ENCODE measurements around the gene CCDC187. TPM values are rescaled to one million over a fixed set of nuclear protein-coding genes. Genes with fewer than 3 reads are reported as not detected.

The CCDC187 gene
- total RNA-seq, 1 donor from 2014 or later: not detected

DNA sequence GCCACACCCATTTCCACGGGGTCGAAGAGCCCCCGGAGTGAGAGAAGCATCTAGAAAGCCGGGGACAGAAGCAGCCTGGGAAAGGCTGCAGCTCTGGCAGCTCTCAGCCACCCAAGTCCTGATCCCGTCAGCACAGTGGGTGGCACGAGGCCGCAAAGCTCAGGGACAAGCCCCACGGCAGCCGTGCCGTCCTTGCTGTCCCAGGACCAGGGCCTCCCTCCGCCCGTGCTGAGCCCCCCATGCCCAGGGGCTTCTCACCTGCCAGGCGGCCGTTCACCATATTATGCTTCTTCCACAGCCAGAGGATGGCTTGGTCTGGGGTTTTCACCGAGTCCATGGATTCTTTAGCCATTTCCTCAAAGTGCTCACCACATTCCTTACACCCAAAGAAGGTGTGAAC is 92.9 kb downstream of the CCDC187 start:
- Histone ChIP-seq H3K4me1 (no peaks in the 10 kb centered on the region), H3K4me3 (no peak overlapping the region), H3K27me3 (peaks cover 9% of the 10 kb centered on the region), H4K20me1 (ENCODE audit: low read depth) (peaks cover 48% of the 10 kb centered on the region), H3F3A (ENCODE audit: low read depth) (no peaks in the 10 kb centered on the region), H3K36me3 (peaks cover 3% of the 10 kb centered on the region), H3K9ac (no peak overlapping the region), H3K9me3 (ENCODE audit: low read depth) (no peaks in the 10 kb centered on the region), H3K4me2 (no peak overlapping the region), H2AFZ (replicated peaks) (no peak overlapping the region), H3K27ac (no peak overlapping the region), H3K79me2 (ENCODE audit: low read depth) (no peaks in the 10 kb centered on the region)
- Mint-ChIP-seq H3K4me3 (no peak overlapping the region), H3K4me1 (no peaks in the 10 kb centered on the region), H3K27ac (no peak overlapping the region), H3K27me3 (ENCODE audit: insufficient read depth, low read depth) (peaks cover 4% of the 10 kb centered on the region), H3K9me3 (no peaks in the 10 kb centered on the region), H3K36me3 (peaks cover 21% of the 10 kb centered on the region)
- TF ChIP-seq EZH2phosphoT487 (IDR thresholded peaks at IDR 0.05) (no peak), EZH2 (IDR thresholded peaks at IDR 0.05) (no peak)
- TF ChIP-seq, protein P1, sequence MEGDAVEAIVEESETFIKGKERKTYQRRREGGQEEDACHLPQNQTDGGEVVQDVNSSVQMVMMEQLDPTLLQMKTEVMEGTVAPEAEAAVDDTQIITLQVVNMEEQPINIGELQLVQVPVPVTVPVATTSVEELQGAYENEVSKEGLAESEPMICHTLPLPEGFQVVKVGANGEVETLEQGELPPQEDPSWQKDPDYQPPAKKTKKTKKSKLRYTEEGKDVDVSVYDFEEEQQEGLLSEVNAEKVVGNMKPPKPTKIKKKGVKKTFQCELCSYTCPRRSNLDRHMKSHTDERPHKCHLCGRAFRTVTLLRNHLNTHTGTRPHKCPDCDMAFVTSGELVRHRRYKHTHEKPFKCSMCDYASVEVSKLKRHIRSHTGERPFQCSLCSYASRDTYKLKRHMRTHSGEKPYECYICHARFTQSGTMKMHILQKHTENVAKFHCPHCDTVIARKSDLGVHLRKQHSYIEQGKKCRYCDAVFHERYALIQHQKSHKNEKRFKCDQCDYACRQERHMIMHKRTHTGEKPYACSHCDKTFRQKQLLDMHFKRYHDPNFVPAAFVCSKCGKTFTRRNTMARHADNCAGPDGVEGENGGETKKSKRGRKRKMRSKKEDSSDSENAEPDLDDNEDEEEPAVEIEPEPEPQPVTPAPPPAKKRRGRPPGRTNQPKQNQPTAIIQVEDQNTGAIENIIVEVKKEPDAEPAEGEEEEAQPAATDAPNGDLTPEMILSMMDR (IDR thresholded peaks at IDR 0.05): no peak
- no peak for DNase-seq (ENCODE audit: low spot score)

GRCh38 chr9:136210276-136210675 is 93.6 kb downstream of the CCDC187 start:
- no peak overlapping the region for H3K4me3 ChIP-seq
- H3K9me3 ChIP-seq (ENCODE audit: low read depth): no peaks in the 10 kb centered on the region
- H2AFZ ChIP-seq (replicated peaks): no peak overlapping the region
- H3K27me3 Mint-ChIP-seq (ENCODE audit: insufficient read depth, low read depth): peaks cover 10% of the 10 kb centered on the region
- no peak overlapping the region for H3K9ac ChIP-seq
- no peaks in the 10 kb centered on the region for H3K4me1 Mint-ChIP-seq
- no peak overlapping the region for H3K27ac ChIP-seq
- no peak overlapping the region for H3K4me2 ChIP-seq
- no peaks in the 10 kb centered on the region for H3F3A ChIP-seq (ENCODE audit: low read depth)
- TF ChIP-seq, protein P1 (IDR thresholded peaks at IDR 0.05): no peak
- TF ChIP-seq EZH2 (IDR thresholded peaks at IDR 0.05): no peak
- TF ChIP-seq EZH2phosphoT487 (IDR thresholded peaks at IDR 0.05): no peak
- no peak for DNase-seq (ENCODE audit: low spot score)
- H3K9me3 Mint-ChIP-seq: no peaks in the 10 kb centered on the region
- H3K4me3 Mint-ChIP-seq: no peak overlapping the region
- no peaks in the 10 kb centered on the region for H3K4me1 ChIP-seq
- H3K36me3 Mint-ChIP-seq: peaks cover 20% of the 10 kb centered on the region
- H3K27ac Mint-ChIP-seq: no peak overlapping the region
- H3K27me3 ChIP-seq: peaks cover 16% of the 10 kb centered on the region
- no peaks in the 10 kb centered on the region for H3K79me2 ChIP-seq (ENCODE audit: low read depth)
- H4K20me1 ChIP-seq (ENCODE audit: low read depth): peaks cover 51% of the 10 kb centered on the region
- H3K36me3 ChIP-seq: peaks cover 3% of the 10 kb centered on the region

- no peak overlapping the region for H3K27ac Mint-ChIP-seq
- no peaks in the 10 kb centered on the region for H3K4me1 ChIP-seq
- H3K27ac ChIP-seq: no peak overlapping the region
- no peaks in the 10 kb centered on the region for H3K9me3 Mint-ChIP-seq
- no peaks in the 10 kb centered on the region for H3F3A ChIP-seq (ENCODE audit: low read depth)
- peaks cover 12% of the 10 kb centered on the region for H3K27me3 Mint-ChIP-seq (ENCODE audit: insufficient read depth, low read depth)
- no peaks in the 10 kb centered on the region for H3K9me3 ChIP-seq (ENCODE audit: low read depth)
- H3K4me2 ChIP-seq: no peak overlapping the region
- H3K36me3 Mint-ChIP-seq: peaks cover 16% of the 10 kb centered on the region
- H3K79me2 ChIP-seq (ENCODE audit: low read depth): no peaks in the 10 kb centered on the region
- H3K4me1 Mint-ChIP-seq: no peaks in the 10 kb centered on the region
- no peak overlapping the region for H3K4me3 ChIP-seq
- no peak for DNase-seq (ENCODE audit: low spot score)
- H3K36me3 ChIP-seq: peaks cover 3% of the 10 kb centered on the region
- no peak overlapping the region for H3K4me3 Mint-ChIP-seq
- peaks cover 54% of the 10 kb centered on the region for H4K20me1 ChIP-seq (ENCODE audit: low read depth)
- no peak overlapping the region for H3K9ac ChIP-seq
- TF ChIP-seq, protein P1 (IDR thresholded peaks at IDR 0.05): no peak
- TF ChIP-seq EZH2 (IDR thresholded peaks at IDR 0.05) (no peak), EZH2phosphoT487 (IDR thresholded peaks at IDR 0.05) (no peak)
- H2AFZ ChIP-seq (replicated peaks): no peak overlapping the region
- H3K27me3 ChIP-seq: peaks cover 21% of the 10 kb centered on the region
Measured at GRCh38 chr9:136209786-136210185, 94.1 kb downstream of the CCDC187 start.
